Esophagus squamous epithelium (tissue), 4 donors: ENCODE measurements around the gene ADAM12.

ENCODE experiments used
- CTCF ChIP-seq, 6 experiments: fragments of 450-650 bp in 4 of 6; fragments of 200-600 bp in 2 of 6; sonication (generic) in 2 of 6; IDR thresholded peaks; one replicate each; pipeline ENCODE4 v1.5.1; 2016 to 2019; ENCODE audit warnings: antibody characterized with exemption in 6 of 6, mild to moderate bottlenecking in 4 of 6, moderate library complexity in 4 of 6
- POLR2A ChIP-seq, 4 donors: fragments of 450-650 bp; IDR thresholded peaks; one replicate each; pipeline ENCODE4 v1.6.1; 2017; ENCODE audit warnings: antibody characterized with exemption in 4 of 4, mild to moderate bottlenecking in 4 of 4, moderate library complexity in 3 of 4

DNA sequence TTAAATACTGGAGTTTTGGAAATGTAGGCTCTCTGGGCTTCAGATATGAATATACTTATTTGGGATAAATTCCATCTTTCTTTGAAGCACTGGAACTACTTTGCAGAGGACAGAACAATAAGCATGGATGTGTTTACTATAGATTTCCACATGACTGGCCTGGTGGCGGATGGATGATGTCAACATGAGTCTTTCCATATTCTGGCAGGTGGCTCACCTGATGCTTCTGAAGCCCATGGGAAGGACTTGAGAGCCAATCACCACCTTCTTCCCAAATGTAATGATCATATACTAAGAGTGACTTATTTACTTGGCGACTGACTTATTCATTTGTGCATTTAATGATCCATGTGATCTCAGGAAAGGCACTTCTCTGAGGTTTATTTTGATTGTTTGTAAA lies 381.4 kb downstream of the ADAM12 start:
- TF ChIP-seq POLR2A (IDR thresholded peaks at IDR 0.05): no peak
- no peak for TF ChIP-seq CTCF (IDR thresholded peaks at IDR 0.05)
